DMS114 treated with DMSO at 0.1 percent for 48 hours (cell line): ENCODE measurements around the gene NFE2L3.
A peak's percentile ranks its signal among the peaks of the same experiment; 100 is the strongest.
"Not testable (repeated sequence)": the region's sequence is repeated elsewhere in the genome, so short reads cannot be mapped to it uniquely, and the experiment has no call there.

Experiments used
- DNase-seq: peaks from one replicate; lab custom pipeline; 2025; ENCODE audit not compliant: unreplicated experiment; lab: John Stamatoyannopoulos, UW

NFE2L3 gene

DNA sequence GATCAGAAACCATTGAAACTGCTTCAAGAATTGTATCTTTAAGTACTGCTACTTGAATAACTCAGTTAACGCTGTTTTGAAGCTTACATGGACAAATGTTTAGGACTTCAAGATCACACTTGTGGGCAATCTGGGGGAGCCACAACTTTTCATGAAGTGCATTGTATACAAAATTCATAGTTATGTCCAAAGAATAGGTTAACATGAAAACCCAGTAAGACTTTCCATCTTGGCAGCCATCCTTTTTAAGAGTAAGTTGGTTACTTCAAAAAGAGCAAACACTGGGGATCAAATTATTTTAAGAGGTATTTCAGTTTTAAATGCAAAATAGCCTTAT lies 33.8 kb downstream of the NFE2L3 start:
- no peak for DNase-seq

DNA sequence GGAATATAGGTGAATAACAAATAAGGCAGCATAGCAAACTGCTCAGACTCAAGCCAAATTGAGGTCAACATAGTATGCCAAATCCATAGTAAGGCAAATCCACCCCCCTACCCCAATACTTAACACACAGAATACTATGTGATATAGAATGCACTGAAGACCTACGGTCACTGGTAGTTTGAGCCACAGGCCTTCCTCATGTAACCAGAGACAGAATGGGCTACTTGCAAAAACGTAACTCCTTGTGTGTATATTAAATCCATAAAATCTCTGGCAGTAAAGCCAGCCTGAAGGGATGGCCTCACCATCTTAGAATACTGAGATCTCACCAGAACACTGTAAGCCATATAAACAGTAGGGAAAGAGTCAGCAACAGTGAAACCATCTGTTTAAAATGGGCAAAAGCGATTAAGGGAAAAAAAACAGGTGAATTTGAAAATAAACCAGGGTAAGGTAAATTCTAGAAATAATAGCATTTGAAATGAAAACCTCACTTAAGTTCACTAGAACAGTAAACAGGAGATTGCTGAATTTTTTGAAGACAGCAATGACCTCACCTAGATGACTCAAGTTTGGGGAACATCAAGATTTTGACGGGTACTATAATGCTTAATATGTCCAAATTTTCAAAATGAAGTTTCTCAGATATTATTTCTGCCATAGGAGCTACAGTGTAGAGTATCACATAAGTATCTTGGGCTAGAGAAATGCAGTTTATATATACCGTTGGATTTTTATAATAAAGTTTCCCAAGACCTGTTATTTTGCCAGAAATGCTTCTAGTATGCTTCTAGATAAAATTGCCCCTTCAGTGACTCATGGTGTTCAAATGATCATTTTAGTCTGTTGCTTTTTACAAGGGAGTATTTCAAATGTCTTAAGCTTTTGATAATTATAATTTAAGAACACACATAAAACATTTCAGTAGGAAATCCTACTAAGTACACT lies 34.6 kb downstream of the NFE2L3 start:
- DNase-seq: no peak

DNA sequence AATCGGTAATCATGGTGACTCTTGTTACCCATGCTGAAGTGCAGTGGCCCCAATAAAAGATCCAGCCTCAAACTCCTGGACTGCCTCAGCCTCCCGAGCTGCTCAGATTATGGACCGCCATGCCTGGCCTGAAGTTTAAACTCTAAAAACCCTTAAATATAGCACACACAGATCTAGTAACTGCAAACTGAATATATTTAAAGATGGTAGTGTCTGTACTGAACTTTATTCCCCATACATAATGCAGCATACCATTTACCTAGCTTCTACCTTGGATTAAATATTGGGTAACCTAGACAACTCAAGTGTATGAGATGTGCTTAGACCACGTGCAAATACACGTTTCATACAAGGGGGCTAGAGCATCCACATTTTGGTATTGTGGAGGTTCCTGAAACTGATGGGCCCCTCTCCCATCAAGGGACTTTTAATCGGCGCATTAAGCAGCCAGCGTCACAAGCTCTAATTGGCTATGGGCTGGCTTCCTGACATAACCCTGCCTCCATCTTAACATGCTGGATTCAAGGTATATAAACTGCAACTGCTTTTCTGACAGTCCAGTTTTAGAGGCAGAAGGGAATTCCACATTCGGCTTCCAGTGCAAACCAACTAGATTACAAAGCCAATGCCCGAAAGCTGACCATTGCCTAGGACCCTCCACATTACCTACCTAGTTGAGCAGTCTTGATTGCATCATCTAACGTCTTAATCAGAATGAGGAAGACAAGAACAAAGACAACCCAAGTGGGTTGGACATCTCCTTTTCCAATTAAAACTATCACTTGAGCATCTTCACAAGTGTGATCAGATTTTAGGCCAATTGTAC lies 35.6 kb downstream of the NFE2L3 start:
- peak; percentile 62 for DNase-seq

DNA sequence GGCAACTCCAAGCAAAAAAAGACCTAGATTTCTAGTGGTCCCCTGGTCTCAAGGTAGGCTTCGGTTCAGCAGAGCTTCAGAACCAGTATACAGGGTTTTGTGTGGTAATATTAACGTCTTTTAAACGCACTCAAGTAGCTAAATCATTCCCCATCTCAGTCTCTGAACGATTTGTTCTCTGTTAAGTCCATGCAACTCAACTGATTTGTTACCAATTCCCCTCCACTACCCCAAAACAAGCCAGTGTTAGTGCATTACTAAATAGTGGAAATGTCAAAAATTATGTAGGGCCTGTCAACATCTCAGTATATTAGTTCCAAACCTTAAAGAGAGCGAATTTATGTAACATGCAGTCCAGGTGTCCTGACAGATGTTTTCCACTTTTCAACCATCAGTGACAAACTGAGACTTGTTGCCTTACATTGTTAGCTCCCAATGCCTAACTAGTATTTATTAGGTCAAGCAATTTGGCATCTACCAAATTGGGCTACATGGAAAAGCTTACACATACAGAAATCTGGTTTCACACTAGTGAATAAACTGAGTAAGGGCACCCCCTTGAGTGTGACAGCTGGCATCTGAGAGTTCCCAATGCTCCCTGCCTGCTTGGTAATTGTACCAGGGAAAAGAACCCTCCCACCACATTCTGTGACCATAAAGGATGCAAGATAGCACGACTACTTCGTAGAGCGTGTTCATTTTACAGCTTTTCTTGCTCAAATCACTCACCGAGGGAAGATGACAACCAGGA lies 36.4 kb downstream of the NFE2L3 start:
- peak; percentile 62 for DNase-seq

DNA sequence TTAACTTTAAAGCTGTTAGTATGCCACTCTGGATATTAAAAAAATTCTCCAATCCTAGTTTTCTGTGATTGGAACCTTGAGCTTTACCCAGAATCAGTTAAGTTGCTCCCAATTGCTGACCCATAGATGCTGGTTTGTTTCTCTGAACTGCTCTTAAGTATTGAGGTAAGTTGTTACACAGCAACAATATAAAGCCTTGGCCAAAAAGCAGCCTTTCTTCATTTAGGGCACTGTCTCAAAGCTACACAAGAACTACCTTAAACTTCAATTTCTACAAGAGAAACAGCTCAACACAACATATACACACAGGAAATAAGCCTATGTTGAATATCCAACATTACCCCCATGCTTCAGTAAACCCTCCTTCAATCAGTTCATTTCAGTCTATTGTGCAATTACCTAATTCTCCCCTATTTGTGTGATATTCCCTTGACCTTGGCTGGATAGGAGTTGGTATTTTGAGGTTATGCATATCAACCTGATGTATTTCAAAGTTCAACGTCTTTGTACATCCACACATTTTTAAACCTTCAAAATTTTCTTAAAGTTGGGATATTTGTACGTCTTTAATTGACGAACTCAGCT lies 37.1 kb downstream of the NFE2L3 start:
- DNase-seq: no peak

DNA sequence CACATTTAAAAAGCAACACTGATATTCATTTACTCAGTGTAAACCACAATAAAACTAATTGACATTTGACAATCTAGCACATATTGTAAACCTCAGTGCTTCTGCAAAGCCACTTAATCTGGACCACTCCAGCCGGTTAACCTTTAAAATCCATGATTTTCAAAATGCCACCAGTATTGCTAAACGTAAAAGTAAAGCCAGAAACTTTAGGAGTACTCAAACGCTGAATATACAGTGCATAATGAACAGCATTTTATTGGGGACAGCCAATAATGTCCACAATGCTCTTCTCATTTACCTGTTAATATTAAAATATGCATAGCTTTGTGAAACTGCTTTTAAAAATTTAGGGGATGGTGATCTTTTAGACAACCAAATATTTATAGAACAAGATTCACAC lies 37.7 kb downstream of the NFE2L3 start:
- no peak for DNase-seq

DNA sequence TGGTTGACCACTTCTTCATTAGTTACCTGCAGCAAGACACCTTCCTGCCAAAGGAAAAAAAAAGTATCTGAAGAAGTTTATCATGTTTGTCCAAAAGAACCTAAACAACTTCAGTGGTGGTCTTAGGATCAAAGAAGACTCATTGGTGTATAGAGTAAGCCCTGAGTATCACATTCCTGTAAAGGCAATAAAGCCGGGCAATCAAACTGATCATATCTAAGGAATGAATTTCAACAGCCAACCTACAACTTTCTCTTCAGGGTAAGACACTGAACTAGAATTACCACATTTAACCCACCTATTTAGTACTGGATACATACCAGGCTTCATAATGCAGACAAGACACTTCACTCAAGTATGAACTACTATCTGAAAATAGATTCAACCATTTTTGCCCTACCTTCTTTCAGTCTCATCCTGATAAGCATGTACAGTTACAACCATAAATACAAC lies 38.4 kb downstream of the NFE2L3 start:
- DNase-seq: no peak

DNA sequence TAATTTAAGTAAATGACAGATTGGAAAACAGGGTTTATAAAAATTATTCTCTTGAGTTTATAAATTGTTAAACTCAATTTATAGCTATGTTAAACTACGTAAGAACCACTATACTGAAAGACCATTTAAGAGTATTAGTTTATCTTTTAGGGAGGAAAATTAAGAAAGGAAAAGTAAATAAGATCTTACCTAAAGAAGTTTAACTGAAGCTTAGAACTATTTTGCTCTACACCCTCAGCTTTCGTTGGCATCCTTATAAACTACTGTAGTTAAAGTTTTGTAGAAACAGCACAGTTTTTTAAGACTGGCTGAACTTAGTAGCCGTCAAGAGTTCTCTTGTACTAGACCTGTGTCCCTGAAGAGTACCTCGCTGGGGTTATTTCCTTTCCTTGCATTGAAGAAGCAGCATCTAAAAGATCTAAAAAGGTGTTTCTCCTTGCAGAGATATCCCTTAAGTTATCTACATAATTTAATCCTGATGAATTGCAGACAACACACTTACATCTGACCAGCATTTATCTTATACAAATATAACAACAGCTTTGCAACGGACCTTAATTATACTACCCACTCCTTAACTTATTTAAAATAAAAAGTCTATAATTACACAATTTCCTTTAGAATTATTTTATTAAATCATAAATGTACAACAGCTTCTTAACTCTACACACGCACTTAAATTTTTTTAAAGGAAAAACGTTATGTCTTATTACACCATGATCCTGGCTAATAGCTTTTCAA lies 39.4 kb downstream of the NFE2L3 start:
- no peak for DNase-seq

DNA sequence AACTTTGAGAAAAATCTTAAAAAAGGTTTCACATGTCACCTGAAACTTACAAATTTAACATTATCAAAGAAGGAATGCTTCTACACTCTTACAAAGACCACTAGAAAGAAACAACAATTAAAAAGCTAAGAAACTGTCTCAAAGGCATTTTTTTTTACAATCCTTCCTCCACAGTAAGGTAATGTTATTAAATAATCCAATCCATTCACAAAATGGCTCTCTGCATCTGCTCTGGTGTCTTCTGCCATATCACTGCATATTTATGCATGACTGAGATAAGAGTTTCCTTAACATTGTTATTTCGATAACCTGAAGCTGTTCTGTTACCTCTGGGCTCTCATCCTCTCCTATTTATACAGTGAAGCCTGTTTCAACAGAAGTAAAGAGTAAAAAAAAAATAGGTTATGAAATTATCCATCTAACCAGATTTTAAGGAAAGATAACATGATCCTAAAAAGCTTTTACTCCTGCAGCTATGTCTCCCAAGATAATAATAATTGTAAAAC lies 40.0 kb downstream of the NFE2L3 start:
- DNase-seq: no peak

DNA sequence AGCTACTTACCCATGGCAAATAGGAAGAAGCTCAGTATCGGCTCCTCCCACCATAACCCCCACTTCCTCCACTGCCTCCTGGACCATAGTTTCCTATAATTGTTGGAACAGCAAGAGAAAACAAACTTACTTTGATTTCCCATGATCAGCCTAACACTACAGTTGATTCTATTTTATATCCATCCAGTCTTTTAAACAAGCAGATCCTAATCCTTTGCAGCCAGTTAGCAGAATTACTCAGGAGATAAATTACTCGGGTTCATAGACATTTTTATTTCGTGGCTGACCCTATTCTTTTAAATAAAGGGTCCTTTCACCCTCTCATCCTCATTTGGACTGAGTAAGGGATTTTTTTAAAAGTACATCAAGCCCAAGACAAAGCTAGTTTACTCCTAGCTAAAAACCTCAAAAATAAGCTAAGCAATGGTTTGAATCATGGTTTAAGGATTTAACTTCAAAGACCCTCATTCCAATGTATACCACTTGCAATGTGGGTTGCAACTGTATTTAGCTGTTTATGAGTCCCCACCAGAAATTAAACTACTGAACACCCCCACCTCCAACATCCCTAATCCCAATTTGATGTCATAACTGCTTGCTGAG lies 40.6 kb downstream of the NFE2L3 start:
- DNase-seq: no peak

DNA sequence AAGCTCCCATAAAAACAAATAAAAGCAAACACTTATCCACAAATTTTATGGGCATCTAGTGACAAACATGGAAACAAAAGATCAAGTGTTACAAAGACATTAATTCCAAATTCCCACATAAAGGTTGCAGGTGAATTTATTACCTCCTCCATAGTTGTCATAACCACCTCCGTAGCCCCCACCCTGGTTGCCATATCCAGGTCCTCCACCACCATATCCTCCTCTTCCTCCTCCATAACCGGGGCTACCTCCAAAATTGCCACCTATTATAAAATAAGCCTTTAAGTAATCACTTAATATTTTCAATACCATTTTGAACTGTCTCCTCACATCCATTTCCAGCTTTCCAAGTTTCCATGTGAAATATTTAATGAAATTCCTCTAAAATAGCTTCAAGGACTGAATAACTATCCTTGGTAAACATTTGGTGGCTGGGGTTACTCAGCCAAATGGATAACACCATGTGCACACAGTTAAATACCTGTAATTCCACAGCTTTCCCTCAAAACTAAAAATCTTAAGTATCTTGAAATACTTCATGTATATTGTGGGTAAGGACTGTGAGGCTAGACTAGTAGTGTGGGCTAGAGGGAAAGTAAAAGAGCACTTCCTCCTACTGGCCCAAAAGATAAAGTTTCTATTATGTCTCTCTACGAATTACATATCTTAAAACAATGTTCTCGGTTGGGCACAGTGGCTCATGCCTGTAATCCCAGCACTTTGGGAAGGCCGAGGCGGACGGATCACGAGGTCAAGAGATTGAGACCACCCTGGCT lies 41.6 kb downstream of the NFE2L3 start:
- no peak for DNase-seq

DNA sequence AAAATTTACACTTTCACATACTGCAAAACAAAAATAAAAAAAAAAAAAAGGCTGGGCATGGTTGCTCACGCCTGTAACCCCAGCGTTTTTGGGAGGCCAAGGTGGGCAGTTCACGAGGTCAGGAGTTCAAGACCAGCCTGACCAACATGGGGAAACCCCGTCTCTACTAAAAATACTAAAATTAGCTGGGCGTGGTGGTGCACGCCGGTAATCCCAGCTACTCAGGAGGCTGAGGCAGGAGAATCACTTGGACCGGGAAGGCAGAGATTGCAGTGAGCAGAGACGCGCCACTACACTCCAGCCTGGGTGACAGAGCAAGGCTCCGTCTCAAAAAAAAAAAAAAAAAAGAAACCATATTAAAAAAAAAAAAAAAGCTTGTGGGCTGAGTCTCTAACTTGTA lies 42.8 kb downstream of the NFE2L3 start:
- DNase-seq: not testable (repeated sequence)

DNA sequence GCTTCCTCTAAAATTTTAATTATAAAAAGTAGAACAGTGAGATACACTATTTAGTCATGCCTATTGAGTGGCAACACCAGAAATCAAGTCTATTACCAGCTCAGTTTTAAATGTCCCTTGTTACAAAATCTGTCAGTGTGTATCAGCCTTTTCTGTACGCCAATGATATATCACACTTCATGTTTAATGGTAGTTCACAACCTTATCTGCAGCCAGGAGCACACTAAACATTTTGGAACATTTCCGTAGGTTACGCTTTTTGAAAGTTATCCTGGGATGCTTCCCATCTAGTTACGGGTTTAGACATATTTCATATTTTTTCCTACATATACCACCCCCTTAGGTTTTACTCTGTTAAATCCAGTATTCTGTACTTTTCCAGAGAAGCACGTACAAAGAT lies 43.2 kb downstream of the NFE2L3 start:
- DNase-seq: no peak

DNA sequence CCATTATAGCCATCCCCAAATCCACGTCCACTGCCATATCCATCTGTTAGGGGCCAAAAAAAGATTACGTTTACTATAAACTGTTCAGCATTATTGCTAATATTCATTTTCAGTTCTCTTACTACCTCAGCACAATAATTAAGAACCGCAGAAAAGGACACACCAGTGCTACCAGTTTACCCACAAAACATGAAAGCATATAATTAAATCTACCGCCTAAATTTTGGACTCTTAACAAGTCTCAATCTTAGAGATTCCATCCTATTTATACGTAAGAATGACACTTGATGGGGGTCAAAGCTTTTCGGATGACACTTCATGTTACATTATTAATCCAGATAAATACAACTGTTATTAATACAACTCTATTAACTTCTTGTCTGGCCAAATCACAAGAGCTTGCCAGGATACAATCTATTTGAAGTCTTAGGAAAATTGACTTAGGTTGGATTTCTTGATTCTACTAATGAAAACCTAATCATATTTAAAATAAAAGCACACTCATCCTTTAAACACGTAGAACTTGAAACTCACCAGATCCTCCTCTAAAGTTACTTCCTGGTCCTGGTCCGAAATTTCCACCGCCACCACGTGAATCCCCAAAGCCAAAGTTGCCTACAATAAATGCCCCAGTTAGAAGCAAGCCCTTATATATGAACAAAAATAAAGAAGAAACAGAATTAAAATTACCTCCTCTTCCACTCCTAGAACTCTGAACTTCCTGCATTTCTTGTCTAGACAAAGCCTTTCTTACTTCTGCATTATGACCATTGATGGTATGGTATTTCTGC lies 44.1 kb downstream of the NFE2L3 start:
- DNase-seq: no peak

DNA sequence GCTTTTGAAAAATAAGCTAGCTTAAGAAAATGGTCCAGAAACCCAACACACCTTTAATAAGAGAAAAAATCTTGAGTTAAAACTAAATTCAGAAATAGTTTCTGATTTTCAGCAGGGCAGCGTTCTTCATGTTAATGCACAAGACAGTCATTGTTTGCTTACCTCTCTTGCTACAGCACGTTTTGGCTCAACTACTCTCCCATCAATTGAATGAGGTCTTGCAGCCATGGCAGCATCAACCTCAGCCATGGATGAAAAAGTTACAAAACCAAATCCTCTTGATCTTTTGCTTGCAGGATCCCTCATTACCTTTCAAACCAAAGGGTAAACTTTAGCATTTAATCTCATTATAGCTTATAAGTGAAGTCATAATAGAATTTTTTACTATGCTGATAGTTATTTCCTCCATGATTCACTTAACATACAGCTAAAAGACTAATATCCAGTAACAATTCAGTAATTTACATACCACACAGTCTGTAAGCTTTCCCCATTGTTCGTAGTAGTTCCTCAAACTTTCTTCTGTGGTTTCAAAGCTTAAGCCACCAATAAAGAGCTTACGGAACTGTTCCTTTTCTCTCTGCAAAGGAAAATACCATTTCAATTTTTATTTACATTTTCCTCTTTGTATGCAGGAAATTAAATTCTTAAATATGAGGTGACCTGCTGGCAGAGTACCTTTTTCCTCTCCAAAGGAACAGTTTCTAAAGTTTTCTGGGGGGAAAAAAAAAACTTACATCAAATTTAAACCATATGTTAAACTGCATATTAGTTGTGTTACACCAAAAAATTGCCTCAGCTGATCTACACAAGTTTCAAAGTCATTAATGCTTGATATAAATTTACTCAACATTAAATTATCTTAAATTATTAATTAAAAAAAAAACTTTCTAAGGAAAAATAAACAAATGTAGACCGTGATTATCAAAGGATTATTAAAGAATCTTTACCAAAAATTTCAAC lies 45.4 kb downstream of the NFE2L3 start:
- DNase-seq: no peak

DNA sequence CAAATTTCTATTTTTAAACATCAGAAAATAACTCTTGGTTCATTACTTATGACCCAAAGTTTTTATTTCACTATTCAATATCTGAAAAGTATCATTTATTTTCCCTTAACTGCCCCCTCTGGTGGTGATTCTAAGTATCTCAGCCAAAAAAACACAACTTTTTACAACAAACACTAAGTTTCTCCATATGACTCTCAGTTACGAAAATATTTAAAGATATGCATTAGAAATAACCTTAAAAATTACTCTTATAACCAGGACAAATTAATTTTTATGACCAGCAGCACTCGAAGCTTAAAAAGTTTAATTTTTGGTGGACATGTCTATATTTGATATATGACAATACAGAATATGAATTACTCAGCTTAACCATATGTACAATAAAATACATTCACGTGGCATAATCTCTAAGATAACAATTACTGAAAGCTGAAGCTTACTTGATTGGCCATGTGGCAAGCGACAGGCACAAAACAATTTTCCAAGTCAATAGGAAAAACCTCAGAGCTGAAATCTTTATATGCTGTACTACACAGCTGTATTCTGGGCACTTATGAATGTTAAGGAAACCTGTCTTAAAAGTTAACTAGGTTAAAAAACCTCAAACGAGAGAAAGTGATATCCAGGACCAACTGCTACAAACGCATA lies 46.3 kb downstream of the NFE2L3 start:
- peak; percentile 43 for DNase-seq

DNA sequence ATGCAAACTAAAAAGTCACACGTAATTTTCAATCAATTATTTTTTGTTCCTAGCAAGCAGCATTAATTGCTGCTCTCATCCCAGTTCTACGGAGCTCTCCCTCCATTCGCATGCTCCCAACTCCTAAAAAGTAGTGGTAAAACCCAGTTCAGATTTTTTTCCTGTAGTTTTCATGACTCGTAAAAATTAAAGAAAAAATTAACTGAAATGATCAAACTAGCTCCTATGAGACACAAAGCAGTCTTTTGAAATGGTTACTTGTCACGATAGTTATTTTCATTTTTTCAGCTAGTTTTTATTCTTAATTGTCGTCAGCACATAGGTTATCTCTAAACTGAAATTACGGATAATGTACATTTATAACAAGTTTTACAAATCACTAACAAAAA lies 46.8 kb downstream of the NFE2L3 start:
- no peak for DNase-seq
